AG10803 (cell line): ENCODE data around the gene IZUMO4.
A peak's percentile ranks its signal among the peaks of the same experiment; 100 is the strongest.
"Not testable (repeated sequence)": the region's sequence is repeated elsewhere in the genome, so short reads cannot be mapped to it uniquely, and the experiment has no call there.

Source experiments
- DNase-seq: peaks from one replicate; pipeline ENCODE4 v3.0.0; 2010; ENCODE audit warnings: low read depth
- H3K4me3 ChIP-seq: 2 replicates; pipeline ENCODE4 v1.5.1; 2011; ENCODE audit warnings: mild to moderate bottlenecking, low read length, control low read depth
- TF ChIP-seq, protein P1 (sequence below): conservative IDR thresholded peaks from 2 replicates; pipeline ENCODE4 v1.5.1; 2011; ENCODE audit warnings: mild to moderate bottlenecking, low read length, control low read depth, inconsistent platforms

The IZUMO4 gene

GRCh38 chr19:2087621-2088100, 9.1 kb upstream of the IZUMO4 start:
- no peak overlapping the region for H3K4me3 ChIP-seq
- TF ChIP-seq, protein P1, sequence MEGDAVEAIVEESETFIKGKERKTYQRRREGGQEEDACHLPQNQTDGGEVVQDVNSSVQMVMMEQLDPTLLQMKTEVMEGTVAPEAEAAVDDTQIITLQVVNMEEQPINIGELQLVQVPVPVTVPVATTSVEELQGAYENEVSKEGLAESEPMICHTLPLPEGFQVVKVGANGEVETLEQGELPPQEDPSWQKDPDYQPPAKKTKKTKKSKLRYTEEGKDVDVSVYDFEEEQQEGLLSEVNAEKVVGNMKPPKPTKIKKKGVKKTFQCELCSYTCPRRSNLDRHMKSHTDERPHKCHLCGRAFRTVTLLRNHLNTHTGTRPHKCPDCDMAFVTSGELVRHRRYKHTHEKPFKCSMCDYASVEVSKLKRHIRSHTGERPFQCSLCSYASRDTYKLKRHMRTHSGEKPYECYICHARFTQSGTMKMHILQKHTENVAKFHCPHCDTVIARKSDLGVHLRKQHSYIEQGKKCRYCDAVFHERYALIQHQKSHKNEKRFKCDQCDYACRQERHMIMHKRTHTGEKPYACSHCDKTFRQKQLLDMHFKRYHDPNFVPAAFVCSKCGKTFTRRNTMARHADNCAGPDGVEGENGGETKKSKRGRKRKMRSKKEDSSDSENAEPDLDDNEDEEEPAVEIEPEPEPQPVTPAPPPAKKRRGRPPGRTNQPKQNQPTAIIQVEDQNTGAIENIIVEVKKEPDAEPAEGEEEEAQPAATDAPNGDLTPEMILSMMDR: no peak

DNA sequence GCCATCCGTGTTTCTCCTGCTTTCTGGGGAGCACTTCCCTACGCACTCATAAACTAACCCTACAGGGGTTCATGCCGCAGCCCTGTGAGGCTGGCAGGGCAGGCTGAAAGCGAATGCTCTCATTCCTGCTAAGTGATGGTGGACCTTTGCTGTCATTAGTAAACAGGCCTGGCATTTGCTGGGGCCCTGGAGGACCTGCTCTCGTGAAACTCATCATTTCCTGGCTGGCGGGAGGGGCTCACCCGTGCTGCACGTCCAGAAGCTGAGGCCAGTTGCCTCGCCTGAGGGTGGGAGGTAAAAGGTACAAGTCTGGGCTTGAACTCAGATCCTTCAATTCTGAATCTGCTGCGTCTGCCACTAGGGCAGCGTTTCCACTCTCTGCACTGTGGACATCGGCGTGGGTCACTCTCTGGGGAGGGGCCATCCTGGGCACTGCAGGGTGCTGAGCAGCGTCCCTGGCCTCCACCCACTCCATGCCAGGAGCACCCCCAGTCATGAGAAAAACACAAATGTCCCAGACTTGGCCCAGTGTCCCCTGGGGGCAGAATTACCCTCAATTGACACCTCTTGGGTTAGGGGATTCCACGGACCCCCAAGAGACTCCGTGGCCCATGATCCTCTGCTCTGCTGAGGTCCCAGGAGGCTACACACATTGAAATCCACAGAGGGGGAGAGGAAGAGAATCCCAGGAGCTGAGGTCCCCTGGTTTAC, 7.6 kb upstream of the IZUMO4 start:
- peak; percentile 25 for DNase-seq
- no peak overlapping the region for H3K4me3 ChIP-seq
- TF ChIP-seq, protein P1: no peak

More at GRCh38 chr19:2087621-2088100, 9.1 kb upstream of the IZUMO4 start:
- no peak for DNase-seq

GRCh38 chr19:2089727-2090053, 7.0 kb upstream of the IZUMO4 start:
- TF ChIP-seq, protein P1: no peak
- DNase-seq: no peak
- no peak overlapping the region for H3K4me3 ChIP-seq

- H3K4me3 ChIP-seq, DNase-seq: not testable (repeated sequence)
Observed at GRCh38 chr19:2091926-2092525, 4.7 kb upstream of the IZUMO4 start.

GRCh38 chr19:2096034-2096479, 658 bp upstream of the IZUMO4 start, which contains the start of gene MOB3A:
TSS of gene MOB3A (minus strand) at chr19:2096326. CDS start at chr19:2078560, 17,766 bp downstream.
- TF ChIP-seq, protein P1: peak; percentile 41
- peak within 1 kb of the TSS; percentile 76 for H3K4me3 ChIP-seq
- DNase-seq: peak; percentile 95

GRCh38 chr19:2097203-2097885, 629 bp downstream of the IZUMO4 start:
- TF ChIP-seq, protein P1: no peak
- no peak for DNase-seq
- H3K4me3 ChIP-seq: peak overlapping the region; percentile 57

DNA sequence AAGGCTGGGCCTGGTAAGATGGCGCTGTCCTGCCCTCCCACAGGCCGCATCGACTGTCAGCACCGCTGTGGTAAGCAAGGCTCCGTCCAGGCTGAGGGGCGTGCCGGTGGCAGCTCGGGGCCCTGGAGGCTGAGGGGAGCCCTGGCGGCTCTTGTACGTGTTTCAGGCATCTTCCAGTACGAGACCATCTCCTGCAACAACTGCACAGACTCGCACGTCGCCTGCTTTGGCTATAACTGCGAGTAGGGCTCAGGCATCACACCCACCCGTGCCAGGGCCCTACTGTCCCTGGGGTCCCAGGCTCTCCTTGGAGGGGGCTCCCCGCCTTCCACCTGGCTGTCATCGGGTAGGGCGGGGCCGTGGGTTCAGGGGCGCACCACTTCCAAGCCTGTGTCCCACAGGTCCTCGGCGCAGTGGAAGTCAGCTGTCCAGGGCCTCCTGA, 1.2 kb downstream of the IZUMO4 start:
- H3K4me3 ChIP-seq: no peak overlapping the region
- TF ChIP-seq, protein P1: no peak
- DNase-seq: no peak
